GM19463 (cell line): ENCODE data around the gene CIT.

Experiments
- ATAC-seq: cut with Tn5 transposase; IDR thresholded peaks from one replicate; pipeline ENCODE4 v1.9.1; 2021; ENCODE audit warnings: mild to moderate bottlenecking, moderate library complexity; ENCODE audit not compliant: unreplicated experiment

CIT gene

DNA sequence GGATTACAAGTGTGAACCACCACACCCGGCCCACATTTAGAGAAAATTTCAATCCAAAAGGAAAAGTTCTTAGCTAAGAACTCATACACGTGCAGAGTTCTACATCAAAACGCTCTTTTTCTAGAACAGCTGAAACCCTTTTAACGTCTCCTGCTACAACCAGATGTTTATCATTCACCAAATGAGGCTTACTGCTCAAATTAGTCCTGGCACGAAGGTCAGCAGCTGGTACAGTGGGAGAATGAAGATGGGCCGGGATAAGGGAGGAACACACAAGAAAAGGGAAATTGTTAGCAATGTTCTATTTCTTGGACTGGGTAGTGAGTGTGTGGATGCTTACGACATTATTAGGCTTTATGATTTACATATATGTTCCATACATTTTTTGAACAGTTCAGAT is 171.9 kb downstream of the CIT start:
- ATAC-seq = no peak

DNA sequence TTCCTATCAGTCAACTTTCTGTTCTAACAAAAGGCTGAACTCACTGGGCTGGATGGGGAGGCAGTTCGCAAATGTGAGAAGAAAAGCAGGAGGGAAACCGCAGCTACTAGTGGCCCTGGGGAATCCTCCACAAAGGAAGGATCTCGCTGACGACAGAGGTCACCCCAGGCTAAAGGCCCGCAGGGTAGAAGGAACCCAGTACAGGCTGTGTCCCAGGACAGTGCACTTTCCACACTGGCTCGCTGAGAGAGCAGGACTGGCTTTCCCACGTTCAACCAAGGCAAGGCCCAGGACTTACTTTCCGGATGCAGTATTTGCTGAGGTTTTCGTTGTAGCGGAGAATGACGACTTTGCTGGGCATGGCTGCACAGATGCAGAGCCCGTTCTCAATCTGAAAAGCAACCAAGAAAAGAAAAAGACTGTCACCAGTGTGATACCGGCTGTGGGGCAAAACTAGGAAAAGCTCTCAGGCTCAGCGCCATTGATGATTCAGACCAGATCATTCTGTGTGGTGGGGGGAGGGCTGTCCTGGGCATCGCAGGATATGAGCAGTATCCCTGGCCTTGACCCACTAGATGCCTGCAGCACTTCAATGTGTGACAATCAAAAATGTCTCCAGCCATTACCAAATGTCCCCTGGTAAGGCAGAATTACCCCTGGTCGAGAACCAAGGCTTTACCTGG is 172.9 kb downstream of the CIT start:
- ATAC-seq = no peak

DNA sequence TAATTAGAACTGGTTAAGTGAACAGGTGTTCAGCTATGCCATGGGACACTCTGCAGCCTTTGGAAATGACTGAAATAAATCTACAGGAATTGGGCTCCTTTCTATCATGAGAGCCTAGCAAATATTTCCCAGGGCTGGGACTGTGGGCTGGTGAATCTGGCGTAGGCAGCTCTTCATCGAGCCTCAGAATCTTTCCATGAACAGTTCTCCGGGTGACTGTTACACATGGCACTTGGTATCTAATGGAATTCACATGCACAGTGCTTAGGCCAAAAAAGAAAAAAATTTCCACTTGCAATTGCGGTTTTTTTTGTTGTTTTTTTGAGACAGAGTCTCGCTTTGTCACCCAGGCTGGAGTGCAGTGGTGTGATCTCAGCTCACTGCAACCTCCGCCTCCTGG is 177.0 kb downstream of the CIT start:
- no peak for ATAC-seq

DNA sequence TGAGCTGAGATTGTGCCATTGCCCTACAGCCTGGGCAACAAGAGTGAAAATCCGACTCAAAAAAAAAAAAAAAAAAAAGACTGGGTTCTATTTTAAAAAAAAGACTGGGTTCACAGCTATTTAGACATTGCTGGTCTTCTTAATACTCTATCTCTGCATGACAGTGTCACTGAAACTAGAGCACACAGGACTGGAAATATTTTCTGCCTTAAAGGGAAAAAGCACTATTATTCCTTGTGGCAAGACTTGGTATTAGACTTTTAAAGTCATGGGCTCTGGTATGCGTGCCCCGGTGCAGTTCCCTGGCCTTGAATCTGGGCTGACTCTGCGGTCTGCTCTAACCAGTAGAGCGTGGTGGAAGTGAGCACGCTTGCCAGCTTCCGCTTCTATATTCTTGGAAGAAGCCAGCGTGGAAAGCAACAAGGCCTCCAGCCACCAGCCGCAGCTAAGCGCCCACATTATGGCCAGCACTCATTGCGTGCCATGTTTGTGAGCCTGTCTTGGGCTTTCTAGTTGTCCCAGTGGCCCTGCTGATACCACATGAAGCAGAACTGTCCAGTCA is 177.8 kb downstream of the CIT start:
- ATAC-seq = no peak

DNA sequence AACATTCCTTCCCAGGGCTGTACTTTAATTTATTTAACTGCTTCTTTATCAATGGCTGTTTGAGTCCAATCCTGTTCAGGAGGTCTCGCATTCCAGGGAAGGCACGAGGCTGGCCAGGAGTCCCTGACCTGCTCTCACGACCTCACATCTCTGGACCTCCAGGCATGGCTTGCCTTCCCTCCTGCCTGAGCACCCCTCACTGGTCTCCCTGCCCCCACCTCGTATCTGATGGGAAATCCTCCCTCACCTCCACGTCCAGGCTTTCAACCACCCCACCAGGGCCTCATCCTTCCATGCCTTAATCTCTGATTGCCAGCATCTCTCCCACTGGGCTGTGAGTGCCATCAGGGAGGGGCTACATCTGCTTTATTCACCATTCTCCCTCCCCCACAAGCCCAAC is 180.2 kb downstream of the CIT start:
- no peak for ATAC-seq

DNA sequence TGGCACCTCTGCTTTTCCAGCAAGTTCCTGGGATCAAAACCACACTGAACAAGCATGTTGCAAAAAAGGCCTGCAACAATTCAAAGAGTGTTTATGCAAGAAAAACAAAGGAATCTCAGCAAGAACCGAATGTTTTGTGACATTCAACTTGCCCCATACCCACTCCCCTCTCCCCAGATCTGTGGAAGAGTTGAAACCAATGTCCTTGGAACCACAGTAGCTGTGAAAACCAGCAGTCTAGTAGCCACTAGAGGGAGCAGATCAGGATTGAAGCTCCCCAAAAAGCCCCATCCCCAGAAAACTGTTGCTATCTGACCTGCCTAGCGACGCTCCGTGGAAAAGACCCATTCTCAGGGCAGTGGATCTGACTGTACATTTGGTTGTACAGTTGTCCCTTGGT is 182.1 kb downstream of the CIT start:
- no peak for ATAC-seq

DNA sequence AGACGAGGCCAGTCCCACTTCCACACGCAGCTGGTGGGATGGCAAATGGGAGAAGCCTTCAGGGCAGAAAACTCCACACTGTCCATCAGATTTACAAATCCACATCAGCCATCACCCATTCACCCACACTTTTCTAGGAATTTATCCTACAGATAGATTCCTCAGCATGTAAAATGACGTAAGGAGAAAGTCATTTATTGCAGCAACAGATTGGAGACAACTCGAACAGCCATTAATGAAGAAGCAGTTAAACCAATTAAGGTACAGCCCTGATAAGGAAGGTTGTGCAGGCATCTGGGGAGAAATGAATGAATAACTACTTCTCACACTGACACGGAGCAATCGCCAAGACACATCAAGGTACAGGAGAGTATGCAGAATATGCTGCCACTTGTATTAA is 183.0 kb downstream of the CIT start:
- ATAC-seq = no peak

DNA sequence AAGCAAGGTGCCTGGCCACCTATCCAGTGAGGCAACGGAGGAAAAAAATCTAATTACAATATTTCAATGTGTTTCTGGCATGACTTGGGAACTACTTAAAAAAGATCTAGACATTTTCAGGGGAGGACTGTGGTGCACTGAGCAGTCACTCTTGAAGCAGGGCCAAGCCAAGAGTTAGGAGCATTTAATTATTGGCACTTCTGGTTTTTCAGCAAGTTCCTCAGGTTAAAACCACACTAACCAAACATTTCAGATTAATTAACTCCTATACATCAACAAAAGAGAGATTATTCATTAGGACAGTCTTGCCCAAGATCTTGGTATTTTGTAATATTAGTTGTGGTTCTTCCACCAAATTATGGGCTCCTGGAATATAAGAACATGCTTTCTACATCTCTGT is 183.6 kb downstream of the CIT start:
- ATAC-seq = no peak

DNA sequence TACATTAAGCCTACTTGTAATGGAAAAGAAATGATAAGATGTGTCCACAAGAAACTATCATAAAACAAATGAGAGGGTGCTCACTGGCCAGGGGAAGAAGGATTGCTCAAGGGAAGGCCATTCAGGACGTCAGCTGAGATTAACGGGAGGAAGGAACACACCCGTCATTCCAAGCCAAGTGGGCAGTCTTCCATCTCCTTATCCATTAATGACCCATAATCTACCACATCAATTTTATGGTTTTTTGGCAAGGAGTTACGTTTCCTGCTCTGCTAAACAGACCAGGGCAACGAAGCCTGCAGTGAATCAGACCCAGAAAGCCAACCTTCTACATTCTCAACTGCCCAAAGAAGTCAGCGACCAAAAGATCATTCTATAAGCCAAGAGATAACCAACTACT is 184.1 kb downstream of the CIT start:
- no peak for ATAC-seq

DNA sequence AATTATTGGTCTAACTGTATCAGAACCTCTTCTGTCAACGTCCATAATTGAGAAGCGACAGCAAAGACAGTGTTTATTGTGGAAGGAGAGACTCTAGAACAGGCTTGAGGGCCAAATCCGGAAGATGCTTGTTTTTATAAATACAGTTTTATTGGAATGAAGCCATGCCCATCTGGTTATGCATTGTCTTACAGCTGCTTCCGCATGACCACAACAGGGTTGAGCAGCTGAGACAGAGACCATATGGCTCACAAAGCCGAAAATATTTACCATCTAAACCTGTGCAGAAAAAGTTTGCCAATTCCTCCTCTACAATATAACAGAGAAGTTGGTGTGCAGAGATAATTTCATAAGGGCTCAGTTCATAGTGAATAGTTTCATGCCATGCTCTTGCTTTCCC is 184.7 kb downstream of the CIT start:
- no peak for ATAC-seq

DNA sequence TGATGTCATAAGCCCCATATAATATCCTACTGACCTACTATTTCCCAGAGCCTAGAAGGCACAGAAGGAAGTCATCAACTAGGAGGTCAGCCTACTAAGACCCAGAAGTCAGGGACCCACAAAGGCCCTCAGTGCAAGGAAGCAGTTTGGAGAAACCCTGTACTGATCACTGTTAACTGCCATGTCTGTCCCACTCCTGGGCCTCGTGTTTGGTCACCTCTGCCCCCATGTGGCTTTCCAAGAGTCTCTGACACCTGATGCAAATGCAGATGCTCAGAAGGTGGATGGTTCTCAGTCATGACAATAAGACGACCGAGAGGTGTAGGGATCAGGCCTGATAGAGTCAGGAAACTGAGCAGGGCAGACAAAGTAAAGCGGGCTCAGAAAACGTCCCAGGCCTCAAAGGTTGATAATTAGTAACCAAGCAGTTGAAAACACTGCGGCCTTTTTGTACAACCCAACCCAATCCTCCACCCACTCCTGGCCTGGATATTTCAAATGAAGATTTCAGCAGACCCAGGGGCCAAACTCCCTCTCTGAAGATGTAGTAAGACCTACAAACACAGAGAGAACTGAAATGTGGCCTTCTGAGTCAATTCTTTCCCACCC is 185.8 kb downstream of the CIT start:
- ATAC-seq = no peak

DNA sequence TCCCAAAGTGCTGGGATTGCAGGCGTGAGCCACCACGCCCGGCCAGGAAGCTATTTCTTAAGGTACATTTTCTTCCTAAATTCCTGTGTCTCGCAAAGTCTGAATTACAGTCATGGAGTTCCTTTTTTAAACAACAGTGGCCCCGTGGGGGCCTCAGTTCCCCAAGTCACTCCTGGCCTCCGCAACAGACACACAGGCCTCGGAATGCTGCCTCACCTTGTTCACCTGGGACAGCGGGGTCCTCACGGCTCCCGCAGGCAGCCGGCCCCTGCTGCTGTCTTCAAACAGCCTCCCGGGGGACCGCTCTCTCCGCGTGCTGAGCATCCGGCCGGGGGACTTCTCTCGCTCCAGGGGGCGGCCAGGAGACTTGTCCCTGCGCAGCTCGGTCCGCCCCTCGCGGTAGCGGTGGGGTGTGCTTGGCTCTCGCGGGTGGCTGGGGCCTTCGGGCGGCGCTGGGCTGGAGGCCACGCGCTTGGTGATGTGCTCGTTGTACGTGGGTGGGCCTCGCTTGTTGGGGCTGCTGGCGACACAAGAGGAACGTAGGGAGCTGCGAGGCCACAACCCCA is 187.1 kb downstream of the CIT start:
- no peak for ATAC-seq

DNA sequence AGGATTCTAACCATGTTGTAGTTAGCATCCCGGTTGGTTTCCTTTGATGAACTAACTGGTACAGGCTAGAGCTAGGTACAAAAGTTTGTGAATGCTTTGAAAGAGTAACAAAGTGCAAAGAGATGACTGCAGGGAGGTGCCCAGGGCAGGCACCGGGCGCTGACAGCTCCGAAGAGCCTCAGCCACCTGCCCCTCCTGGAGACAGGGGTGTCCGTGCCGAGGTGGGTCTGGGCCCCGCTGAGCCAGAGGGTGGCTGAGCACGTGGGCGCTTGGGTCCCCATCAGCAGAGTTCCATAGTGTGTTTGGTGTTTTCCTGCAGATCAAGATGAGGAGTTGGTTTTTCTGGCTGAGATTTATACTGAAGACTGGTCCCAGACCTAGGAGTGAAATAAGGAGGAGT is 189.2 kb downstream of the CIT start:
- no peak for ATAC-seq

DNA sequence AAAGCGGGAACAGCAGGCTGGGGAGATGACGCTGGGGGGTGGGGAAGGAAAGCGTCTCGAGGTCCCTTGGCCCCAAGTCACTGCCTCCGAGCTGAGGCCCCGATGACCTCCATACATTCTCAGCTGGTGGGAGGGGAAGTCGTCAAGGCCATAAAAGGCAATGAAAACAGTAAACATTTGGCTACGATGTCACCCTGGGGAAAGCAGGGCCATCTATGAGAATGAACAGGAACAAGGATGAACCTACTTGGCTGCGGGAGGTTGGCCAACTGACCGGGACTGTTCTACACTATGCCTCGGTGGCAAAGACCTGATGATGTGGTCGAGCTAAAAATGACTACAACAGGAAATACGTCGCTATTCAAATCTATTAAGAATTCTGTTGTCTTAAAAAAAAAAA is 189.7 kb downstream of the CIT start:
- no peak for ATAC-seq

DNA sequence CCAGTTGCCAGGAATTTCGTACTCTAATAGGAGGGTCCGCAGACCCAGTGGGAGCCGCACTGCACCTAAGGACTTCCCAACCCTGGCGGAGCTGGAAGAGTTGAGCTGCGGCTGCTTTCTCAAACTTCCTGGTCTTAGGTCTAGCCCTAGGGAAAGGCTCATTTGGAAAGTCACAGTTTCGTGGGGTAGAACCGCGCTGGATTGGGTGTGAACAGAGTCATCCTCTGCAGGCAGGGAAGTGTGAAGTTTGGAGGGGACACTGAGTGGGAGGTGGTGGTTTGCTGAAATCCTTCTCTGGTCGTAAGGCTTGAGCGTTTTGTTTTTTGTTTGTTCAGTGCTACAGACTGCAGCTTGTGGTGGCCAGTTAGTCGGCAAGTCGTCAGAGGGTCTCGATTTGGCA is 190.3 kb downstream of the CIT start:
- ATAC-seq = no peak

DNA sequence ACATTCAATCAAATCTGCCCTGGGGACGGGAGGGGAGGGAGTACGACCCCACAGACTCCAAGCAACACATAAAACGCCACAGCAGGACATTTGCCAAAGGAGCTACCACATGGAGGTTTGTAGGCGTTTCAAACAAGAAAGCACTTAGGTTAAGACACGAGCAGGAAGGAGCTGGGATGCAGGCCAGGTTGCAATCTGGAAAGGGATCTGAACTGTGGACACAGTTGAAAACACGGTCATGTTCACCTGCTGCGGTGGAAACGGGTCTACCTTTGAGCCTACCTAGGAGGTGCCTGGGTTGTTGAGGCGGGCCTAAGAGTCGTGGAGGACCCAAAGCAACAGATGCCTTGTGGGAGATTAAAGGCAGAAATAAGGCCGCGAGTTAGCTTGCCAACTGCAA is 190.8 kb downstream of the CIT start:
- no peak for ATAC-seq

DNA sequence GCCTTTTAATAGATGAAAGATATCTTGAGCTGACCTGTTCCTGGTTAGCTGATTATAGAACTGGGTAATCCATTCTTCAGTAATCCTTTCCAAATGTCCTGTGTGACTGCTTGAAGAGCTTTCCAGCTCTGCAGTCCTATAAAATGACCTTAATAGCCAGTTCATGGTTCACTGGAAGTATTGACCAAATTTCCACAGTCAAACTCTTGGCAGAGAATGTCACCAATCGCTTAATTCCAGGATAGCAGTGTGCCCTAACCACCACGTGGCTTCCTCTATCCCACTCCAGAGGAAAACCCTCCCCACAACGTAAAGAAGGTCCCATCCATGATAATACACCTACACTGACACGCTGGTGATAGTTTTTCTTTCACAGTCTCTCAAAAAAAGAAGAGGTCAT is 191.7 kb downstream of the CIT start:
- ATAC-seq = no peak

DNA sequence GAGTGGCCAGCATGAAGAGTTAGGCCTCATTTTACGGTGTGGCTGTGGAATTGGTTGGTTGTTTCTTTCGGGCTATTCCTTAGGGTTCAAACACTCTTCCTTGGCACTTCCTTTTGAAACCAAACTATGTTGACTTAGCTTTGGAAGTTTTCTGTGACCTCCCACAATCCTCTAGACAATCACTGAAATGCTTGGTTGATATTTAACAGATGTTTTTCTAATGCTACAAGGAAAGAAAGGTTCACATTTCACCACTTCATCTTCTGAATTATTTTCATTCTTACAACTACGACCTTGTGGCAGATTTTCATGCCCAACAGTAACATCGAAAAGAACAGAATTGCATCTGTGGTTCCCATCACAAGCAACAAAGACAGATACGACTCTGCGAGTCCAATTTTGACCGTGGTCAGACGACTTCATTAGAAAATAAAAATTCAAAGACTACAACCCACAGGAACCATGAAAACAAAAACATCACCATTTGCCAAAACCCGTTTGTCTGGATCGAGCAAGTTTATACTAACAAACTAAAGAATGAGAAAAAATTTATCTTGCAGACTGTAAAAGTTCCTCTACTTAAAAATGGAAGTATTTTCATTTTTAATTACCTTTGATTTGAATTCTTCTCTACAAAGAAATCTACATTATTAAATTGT is 192.3 kb downstream of the CIT start:
- no peak for ATAC-seq

DNA sequence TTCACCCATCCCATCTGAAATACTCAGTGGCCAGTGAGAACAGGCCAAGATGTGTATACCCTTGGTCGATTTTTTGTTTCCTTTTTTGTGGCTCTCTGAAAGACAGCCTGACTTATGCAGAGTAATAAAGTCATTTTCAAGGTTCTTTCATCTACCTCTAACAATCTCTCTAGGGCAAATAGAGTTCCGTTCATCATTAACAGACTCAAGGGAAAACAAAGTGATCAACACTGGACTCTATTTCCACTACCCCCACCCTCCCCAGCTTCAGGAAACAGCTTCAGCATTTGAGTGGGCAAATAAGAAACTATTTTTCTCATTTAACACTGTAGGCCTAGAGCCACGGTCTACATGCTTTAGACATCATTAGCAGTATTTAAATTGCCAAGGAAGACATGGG is 193.3 kb downstream of the CIT start:
- no peak for ATAC-seq

DNA sequence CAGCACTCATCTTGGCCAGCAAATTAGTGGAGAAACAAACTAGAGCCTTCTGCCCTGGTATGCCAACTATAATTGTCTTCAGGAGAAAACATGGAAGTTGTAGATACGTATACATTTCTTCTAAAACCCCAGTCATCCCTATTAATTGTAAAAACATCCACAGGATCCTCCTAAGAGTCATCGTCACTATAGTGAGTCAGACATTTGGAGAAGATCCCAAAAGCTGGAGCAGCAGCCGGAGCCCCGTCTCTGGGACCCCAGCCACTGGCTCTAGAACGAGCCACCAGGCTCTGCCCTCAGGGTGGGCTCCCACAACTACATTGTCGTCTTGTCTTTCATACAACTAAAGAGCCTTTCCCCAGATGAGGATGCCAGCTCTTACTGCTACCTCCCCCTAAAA is 193.7 kb downstream of the CIT start:
- no peak for ATAC-seq

DNA sequence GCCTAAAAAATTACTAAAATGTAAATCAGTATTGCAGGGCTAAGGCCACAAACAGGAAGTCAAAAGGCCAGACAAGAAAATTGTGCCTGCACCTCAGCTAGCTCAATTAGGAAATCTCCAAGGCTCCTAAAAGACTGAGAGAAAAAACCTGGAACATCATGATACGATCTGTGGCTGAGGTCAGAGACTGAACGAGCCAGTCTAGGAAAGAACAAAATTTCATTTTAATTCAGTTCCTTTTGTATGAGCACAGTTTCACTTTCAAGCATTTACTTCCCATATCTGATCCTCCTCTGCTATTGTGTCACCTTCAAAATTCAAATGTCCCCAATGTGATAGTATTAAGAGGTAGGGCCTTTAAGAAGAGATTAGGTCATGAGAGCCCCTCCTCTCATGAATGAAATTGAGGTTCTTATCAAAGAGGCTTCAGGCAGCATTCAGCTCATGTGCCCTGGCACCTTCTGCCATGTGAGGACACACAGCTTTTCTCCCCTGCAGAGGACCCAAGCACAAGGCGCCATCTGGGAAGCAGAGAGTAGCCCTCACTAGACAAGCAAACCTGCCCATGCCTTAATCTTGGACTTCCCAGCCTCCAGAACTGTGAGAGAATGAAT is 194.4 kb downstream of the CIT start:
- no peak for ATAC-seq
